Activated naive CD8-positive, alpha-beta T cell treated with anti-CD3 and anti-CD28 coated beads, Interleukin-2, amount 10 ng/mL, durations not matched to agents 7 days and 5 days (primary cell): ENCODE measurements around the gene PRPH2. TPM values are rescaled to one million over a fixed set of nuclear protein-coding genes. Genes with fewer than 3 reads are reported as not detected.
A peak's percentile ranks its signal among the peaks of the same experiment; 100 is the strongest.

ENCODE experiments used
- ATAC-seq: fragments of 150-1000 bp; cut with Tn5 transposase; one replicate; pipeline ENCODE4 v1.10.0; 2021; ENCODE audit warnings: low read depth, moderate library complexity
- POLR2A ChIA-PET: fragments of 350-600 bp; sonication (Branson Sonifier 250); formaldehyde crosslinking; loops from one replicate; lab custom pipeline; 2021; ENCODE audit warnings: antibody characterized with exemption; lab: Charles Lee
- DNase-seq: peaks from one replicate; pipeline ENCODE4 v3.0.0; 2021
- H3K27ac Mint-ChIP-seq: one replicate; pipeline ENCODE4 v1.8.0; 2022; ENCODE audit warnings: mild to moderate bottlenecking, mixed read lengths
- H3K27me3 Mint-ChIP-seq: one replicate; pipeline ENCODE4 v1.8.0; 2022; ENCODE audit warnings: mild to moderate bottlenecking, moderate library complexity, mixed read lengths
- H3K36me3 Mint-ChIP-seq: one replicate; pipeline ENCODE4 v1.8.0; 2021; ENCODE audit warnings: mild to moderate bottlenecking, mixed read lengths
- H3K4me1 Mint-ChIP-seq: one replicate; pipeline ENCODE4 v1.8.0; 2021; ENCODE audit warnings: mixed read lengths
- H3K4me3 Mint-ChIP-seq: one replicate; pipeline ENCODE4 v1.8.0; 2022; ENCODE audit warnings: mild to moderate bottlenecking, moderate library complexity, mixed read lengths
- H3K9me3 Mint-ChIP-seq: one replicate; pipeline ENCODE4 v1.8.0; 2021; ENCODE audit warnings: mixed read lengths
- total RNA-seq, 2 experiments: library from RNA; stranded (reverse); gene quantifications; one replicate each; pipeline ENCODE4 v1.2.3, GENCODE V29; 2021

Gene PRPH2
- total RNA-seq, 2 experiments from 2014 or later = 0.08 to 0.09 TPM

DNA sequence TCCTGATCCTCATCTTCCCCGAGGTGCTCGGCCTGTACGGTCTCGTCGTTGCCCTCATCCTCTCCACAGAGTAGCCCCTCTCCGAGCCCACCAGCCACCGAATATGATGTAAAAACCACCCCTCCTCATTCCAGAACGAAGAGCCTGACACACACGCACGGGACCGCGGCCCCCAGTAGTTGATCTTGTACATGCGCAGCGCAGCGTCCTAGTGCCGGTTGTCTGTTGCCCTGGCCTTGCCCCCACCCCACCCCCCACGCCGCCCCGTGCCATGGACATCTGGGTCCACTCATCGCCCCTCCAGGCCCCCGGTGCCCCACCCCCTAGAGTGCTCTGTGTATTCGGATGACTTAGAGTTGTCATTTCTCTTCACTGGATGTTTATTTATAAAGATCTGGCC is 5.2 kb upstream of the PRPH2 start:
- ATAC-seq = no peak
- Mint-ChIP-seq H3K4me3 (peak overlapping the region; percentile 89), H3K9me3 (peaks cover 2% of the 10 kb centered on the region), H3K27ac (peak overlapping the region; percentile 88), H3K27me3 (peaks cover 1% of the 10 kb centered on the region), H3K36me3 (no peaks in the 10 kb centered on the region), H3K4me1 (peaks cover 13% of the 10 kb centered on the region)
- POLR2A ChIA-PET = interaction anchor here (0.8 to 2.7 kb wide), 7 partner anchors 18 to 66 kb away, joined by 3 to 18 read pairs (median 6); partner anchors contain the start of genes BICRAL and TBCC
- DNase-seq = no peak

DNA sequence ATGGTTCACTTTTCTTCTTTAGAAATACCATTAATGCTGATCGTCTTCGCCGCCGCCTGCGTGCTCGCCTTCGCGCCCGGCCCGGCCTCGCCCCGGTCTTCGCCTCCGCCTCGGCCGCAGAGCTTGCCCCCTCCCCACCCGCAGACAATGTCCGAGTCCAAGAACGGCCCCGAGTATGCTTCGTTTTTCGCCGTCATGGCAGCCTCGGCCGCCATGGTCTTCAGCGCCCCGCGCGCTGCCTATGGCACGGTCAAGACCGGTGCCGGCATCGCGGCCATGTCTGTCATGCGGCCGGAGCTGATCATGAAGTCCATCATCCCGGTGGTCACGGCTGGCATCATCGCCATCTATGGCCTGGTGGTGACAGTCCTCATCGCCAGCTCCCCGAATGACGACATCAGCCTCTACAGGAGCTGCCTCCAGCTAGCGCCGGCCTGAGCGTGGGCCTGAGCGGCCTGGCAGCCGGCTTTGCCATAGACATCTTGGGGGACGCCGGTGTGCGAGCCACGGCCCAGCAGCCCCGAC is 4.8 kb upstream of the PRPH2 start:
- Mint-ChIP-seq H3K4me1 (peaks cover 13% of the 10 kb centered on the region), H3K27ac (peak overlapping the region; percentile 88)

DNA sequence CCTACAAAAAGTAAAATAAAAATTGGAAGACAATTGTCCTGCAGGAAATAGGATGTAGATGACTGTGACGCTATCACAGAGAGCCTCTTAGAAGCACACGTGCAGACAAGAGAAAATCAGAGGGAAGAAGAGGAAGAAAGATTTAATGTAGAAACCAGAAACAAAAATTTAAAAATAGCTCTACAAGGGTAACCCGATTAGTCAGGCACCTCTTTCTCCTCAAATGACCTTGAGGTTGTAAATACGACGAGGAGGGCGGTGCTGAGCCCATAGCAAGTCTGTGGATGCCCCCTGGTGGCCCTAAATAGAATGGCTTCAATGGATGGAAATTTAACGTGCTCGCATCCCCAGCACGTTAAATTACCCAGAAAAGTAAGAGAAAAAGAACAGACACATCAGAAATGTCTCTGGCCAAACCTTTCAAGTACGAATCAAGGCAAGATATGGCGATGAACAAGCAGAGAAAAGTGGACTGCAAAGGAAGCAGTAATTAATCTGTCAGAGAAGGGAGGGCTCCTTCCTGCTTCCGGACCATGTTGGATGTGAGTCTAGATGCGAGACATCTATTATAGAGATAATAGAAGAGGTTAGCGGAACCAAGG is 4.2 kb upstream of the PRPH2 start:
- Mint-ChIP-seq H3K9me3 (no peaks in the 10 kb centered on the region), H3K4me1 (peaks cover 13% of the 10 kb centered on the region), H3K36me3 (no peaks in the 10 kb centered on the region), H3K4me3 (peak overlapping the region; percentile 89), H3K27ac (peak overlapping the region; percentile 88), H3K27me3 (peaks cover 1% of the 10 kb centered on the region)
- peak; percentile 90 for ATAC-seq
- peak; percentile 43 for DNase-seq
- POLR2A ChIA-PET = interaction anchor here (0.6 to 2.7 kb wide), 20 partner anchors 10 to 163 kb away, joined by 3 to 18 read pairs (median 5); partner anchors contain the start of genes BICRAL, RPL7L1, TBCC and UBR2

More for the DNA sequence above, 4.8 kb upstream of the PRPH2 start:
- DNase-seq = peak; percentile 52
- no peak for ATAC-seq
- peak overlapping the region; percentile 89 for H3K4me3 Mint-ChIP-seq
- peaks cover 1% of the 10 kb centered on the region for H3K27me3 Mint-ChIP-seq
- no peaks in the 10 kb centered on the region for H3K9me3 Mint-ChIP-seq
- POLR2A ChIA-PET = interaction anchor here (0.6 to 2.7 kb wide), 13 partner anchors 18 to 163 kb away, joined by 3 to 18 read pairs (median 5); partner anchors contain the start of genes BICRAL, RPL7L1, TBCC and UBR2
- H3K36me3 Mint-ChIP-seq = no peaks in the 10 kb centered on the region

DNA sequence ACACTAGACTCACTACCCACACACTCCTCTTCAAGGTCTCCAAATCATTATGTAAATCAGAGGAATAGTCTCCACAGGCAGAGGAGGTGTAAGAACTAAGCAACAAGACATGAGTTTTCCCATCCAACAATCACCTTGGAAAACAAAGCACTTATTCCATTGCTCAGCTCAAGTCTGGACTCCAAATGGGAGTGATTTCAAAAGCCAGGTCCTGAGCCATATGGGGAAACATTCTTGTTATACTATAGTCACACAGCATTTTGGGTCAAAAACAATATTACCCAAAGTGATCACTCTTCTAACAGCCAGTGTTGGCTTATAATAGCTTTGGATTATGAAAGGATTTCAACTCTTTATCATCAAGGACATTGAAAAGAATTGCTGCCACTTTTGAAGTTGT is 3.6 kb upstream of the PRPH2 start:
- Mint-ChIP-seq H3K36me3 (no peaks in the 10 kb centered on the region), H3K27ac (peak overlapping the region; percentile 88), H3K27me3 (peaks cover 1% of the 10 kb centered on the region), H3K4me3 (peak overlapping the region; percentile 89), H3K4me1 (peaks cover 13% of the 10 kb centered on the region), H3K9me3 (no peaks in the 10 kb centered on the region)
- ATAC-seq (peak; percentile 5), DNase-seq (no peak)
- POLR2A ChIA-PET = interaction anchor here (0.6 to 2.7 kb wide), 17 partner anchors 9 to 164 kb away, joined by 3 to 18 read pairs (median 5); partner anchors contain the start of genes BICRAL, RPL7L1, TBCC and UBR2

DNA sequence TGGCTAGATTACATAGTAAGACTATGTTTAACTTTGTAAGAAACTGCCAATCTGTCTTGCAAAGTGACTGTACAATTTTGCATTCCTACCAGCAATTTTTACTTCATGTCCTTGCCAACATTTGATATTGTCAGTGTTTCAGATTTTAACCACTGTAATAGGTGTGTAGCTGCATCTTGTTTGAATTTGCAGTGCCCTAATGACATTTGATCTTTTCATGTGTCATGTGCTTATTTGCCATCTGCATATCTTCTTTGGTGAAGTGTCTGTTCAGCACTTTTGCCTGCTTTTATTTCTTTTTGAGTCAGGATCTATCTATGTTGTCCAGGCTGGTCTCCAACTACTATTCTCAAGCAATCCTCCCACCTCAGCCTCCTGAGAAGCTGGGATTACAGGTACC is 2.4 kb upstream of the PRPH2 start:
- H3K4me1 Mint-ChIP-seq = peaks cover 13% of the 10 kb centered on the region
- DNase-seq = no peak
- H3K9me3 Mint-ChIP-seq = no peaks in the 10 kb centered on the region
- no peak overlapping the region for H3K27ac Mint-ChIP-seq
- POLR2A ChIA-PET = interaction anchor here (2.7 kb wide), 1 partner anchor 33 kb away, joined by 12 read pairs; no protein-coding TSS in a partner anchor
- no peak for ATAC-seq
- H3K36me3 Mint-ChIP-seq = no peaks in the 10 kb centered on the region
- no peak overlapping the region for H3K4me3 Mint-ChIP-seq
- peaks cover 1% of the 10 kb centered on the region for H3K27me3 Mint-ChIP-seq

DNA sequence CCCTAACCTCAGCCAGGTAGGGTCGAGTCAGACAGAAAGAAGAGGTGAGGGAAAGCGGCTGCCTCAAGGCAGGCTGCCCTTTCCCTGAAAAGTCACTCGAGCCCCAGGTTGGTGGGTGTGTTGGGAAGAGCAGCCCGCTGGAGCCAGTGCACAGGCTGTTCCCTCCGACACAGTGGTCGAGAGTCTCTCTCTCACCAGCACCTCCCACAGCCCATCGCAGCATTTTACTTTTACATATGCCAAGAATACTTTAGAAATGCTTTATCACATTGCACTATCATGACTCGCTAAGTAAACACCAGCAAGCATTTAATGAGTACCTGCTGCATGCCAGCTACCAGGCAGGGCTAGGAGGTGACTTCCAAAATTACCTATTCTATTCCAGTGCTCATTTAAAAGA is 1.7 kb downstream of the PRPH2 start:
- DNase-seq (no peak), ATAC-seq (no peak)
- H3K4me3 Mint-ChIP-seq = no peak overlapping the region
- H3K4me1 Mint-ChIP-seq = no peaks in the 10 kb centered on the region
- POLR2A ChIA-PET = no interaction called here
- no peaks in the 10 kb centered on the region for H3K9me3 Mint-ChIP-seq
- peaks cover 6% of the 10 kb centered on the region for H3K27me3 Mint-ChIP-seq
- no peaks in the 10 kb centered on the region for H3K36me3 Mint-ChIP-seq
- no peak overlapping the region for H3K27ac Mint-ChIP-seq

DNA sequence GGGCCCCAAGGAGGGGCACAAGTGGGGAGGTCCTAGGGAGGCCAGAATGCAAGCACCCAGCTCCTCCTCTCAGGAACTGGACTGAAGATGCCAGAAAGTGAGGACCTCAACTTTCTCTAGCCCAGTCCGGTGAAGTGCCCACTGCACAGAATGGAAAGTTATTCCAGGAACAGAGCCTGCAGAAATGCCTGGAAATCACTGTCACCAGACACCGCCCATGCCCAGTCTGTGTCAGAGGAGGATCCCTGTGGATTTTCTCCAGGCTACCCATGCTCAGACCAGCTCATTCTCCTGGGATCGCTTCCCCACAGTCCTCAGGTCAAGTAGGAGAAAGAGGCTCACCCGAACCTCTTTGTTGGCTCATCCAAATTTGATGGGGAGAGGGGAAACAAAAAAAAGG is 6.5 kb downstream of the PRPH2 start:
- Mint-ChIP-seq H3K36me3 (no peaks in the 10 kb centered on the region), H3K27ac (no peak overlapping the region), H3K4me1 (no peaks in the 10 kb centered on the region), H3K4me3 (no peak overlapping the region), H3K27me3 (peaks cover 6% of the 10 kb centered on the region), H3K9me3 (peaks cover 4% of the 10 kb centered on the region)
- ATAC-seq = no peak
- POLR2A ChIA-PET = no interaction called here
- DNase-seq = no peak

DNA sequence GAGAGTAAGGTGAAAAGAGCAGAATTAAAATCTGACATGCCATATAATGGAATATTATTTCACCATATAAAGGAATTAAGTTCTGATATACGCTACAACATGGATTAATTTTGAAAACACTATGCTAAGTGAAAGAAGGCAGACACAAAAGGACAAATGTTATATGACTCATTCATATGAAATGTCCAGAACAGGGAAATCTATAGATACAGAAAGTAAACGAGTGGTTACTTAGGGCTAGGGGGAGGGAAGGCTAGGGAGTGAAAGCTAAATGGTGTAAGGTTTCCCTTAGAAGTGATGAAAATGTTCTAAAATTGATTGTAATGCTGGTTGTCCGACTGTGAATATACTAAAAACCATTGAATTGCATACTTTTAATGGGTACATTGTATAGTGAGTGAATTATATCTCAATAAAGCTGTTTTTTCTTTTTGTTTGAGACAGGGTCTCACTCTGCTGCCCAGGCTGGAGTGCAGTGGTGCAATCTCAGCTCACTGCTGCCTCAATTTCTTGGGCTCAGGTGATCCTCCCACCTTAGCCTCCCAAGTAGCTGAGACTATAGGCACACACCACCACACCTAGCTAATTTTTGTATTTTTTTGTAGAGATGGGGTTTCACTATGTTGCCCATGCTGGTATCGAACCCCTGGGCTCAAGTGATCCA is 8.2 kb downstream of the PRPH2 start:
- Mint-ChIP-seq H3K9me3 (peaks cover 4% of the 10 kb centered on the region), H3K27ac (no peak overlapping the region), H3K4me1 (no peaks in the 10 kb centered on the region), H3K36me3 (no peaks in the 10 kb centered on the region), H3K27me3 (peaks cover 6% of the 10 kb centered on the region), H3K4me3 (no peak overlapping the region)
- DNase-seq (no peak), ATAC-seq (no peak)
- POLR2A ChIA-PET = no interaction called here

DNA sequence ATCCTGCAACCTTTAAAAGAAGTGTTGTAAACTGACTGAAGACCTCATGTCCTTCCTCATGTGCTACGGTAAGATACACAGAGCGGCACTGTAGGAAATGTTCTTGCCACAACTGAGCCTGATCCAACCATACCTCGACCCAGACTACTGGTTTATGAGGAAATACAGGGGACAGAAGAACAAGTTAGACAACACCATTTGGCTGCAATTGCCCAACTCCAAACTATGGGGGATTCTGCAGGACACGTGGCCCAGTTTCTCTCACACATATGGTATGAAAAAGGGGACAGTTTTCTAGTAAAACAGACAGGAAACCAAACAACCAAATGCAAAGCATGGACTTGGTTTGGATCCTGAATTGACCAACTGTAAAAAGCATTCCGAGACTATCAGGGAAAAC is 10.5 kb downstream of the PRPH2 start:
- H3K36me3 Mint-ChIP-seq = no peaks in the 10 kb centered on the region
- POLR2A ChIA-PET = no interaction called here
- peaks cover 4% of the 10 kb centered on the region for H3K9me3 Mint-ChIP-seq
- no peak overlapping the region for H3K4me3 Mint-ChIP-seq
- DNase-seq (no peak), ATAC-seq (no peak)
- H3K27ac Mint-ChIP-seq = no peak overlapping the region
- no peaks in the 10 kb centered on the region for H3K4me1 Mint-ChIP-seq
- H3K27me3 Mint-ChIP-seq = peaks cover 1% of the 10 kb centered on the region

DNA sequence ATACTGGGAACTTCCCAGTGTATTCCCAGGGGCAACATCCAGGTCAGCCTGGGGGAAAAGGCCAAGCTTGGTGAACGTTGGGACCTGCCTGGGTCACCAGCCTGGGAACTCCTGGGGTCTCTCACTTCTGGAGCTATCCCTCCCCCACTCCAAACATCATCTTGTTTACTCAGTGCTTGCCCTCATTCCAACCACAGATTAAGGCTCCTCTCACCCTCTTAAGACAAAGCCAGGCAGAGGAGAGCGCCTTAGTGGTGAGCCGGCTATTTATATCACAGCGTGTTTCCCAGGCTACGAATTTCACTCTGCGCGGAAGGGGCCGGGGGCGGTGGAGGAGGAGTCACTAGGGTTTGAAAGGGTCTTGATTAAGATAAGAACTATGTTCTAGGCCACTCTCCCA is 12.1 kb downstream of the PRPH2 start:
- POLR2A ChIA-PET = no interaction called here
- peaks cover 4% of the 10 kb centered on the region for H3K9me3 Mint-ChIP-seq
- no peak for DNase-seq

DNA sequence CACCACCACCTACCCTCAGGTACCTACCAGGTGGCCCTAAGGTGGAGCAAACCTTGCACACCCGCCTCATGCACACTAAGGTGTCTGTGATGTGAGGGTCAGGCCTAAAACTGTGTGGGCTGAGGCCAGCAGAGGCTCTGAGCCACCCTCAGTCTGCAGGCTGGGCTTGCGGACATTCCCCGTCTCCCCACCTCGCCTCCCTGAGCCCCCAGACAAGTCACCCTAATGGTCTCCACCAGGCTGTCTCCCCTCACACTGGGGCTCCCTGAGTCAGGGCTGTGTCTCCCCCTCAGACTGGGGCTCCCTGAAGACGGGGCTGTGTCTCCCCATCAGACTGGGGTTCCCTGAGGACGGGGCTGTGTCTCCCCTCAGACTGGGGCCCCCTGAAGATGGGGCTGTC is 12.5 kb downstream of the PRPH2 start:
- Mint-ChIP-seq H3K4me1 (no peaks in the 10 kb centered on the region), H3K27me3 (peaks cover 1% of the 10 kb centered on the region), H3K27ac (no peak overlapping the region), H3K36me3 (no peaks in the 10 kb centered on the region), H3K9me3 (peaks cover 4% of the 10 kb centered on the region), H3K4me3 (no peak overlapping the region)
- no peak for ATAC-seq
- DNase-seq = no peak
- POLR2A ChIA-PET = no interaction called here

More for the DNA sequence above, 12.1 kb downstream of the PRPH2 start:
- peaks cover 1% of the 10 kb centered on the region for H3K27me3 Mint-ChIP-seq
- H3K36me3 Mint-ChIP-seq = no peaks in the 10 kb centered on the region
- no peak overlapping the region for H3K27ac Mint-ChIP-seq
- H3K4me3 Mint-ChIP-seq = no peak overlapping the region
- no peak for ATAC-seq
- H3K4me1 Mint-ChIP-seq = no peaks in the 10 kb centered on the region

DNA sequence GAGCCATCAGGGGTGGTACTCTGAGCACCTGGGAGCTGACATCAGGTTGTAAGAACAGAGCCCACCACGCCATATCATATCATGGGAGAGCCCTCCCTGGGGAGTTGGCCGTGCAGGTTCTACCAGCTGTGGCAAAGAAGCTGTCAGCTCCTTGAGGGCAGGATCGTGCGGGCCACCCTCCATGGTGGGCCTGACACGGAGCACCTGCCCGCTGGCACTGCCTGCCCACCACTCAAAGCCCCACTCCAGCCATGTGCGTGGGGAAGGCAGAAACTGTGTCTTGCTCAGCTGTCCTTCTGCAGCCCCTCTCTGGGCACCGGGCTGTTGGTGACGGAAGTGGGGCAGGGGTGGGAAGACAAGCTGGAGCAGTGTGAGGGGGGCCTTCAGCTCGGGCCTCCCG is 14.3 kb downstream of the PRPH2 start:
- ATAC-seq (no peak), DNase-seq (no peak)
- Mint-ChIP-seq H3K4me3 (no peak overlapping the region), H3K27ac (no peak overlapping the region), H3K4me1 (no peaks in the 10 kb centered on the region), H3K27me3 (peaks cover 1% of the 10 kb centered on the region), H3K36me3 (no peaks in the 10 kb centered on the region), H3K9me3 (peaks cover 4% of the 10 kb centered on the region)
- POLR2A ChIA-PET = interaction anchor here (1.2 kb wide), 1 partner anchor 75 kb away, joined by 4 read pairs; no protein-coding TSS in a partner anchor

DNA sequence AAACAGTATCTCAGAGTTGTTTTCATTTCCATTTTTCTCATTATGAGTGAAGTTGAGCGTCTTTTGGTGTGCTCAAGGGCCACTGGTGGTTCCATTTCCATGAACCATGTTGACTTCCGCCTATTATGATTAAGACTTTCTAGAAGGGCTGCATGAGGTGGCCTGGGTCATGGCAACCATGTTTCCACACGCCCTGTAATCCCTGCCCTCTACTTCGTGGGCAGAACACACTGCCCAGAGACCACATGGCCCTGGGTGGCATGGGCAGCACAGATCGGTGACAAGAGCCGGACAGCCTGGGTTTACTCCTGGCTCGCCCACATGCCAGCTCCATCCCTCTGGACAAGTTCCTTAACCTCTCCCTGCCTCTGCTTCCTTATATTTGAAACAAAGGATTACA is 14.8 kb downstream of the PRPH2 start:
- no peaks in the 10 kb centered on the region for H3K36me3 Mint-ChIP-seq
- no peak overlapping the region for H3K27ac Mint-ChIP-seq
- no peak overlapping the region for H3K4me3 Mint-ChIP-seq
- ATAC-seq (no peak), DNase-seq (no peak)
- peaks cover 4% of the 10 kb centered on the region for H3K9me3 Mint-ChIP-seq
- no peaks in the 10 kb centered on the region for H3K4me1 Mint-ChIP-seq
- POLR2A ChIA-PET = interaction anchor here (1.2 kb wide), 1 partner anchor 74 kb away, joined by 4 read pairs; no protein-coding TSS in a partner anchor
- H3K27me3 Mint-ChIP-seq = peaks cover 1% of the 10 kb centered on the region
